Measurements from ENCODE around the gene PTPRJ. TPM values are rescaled to one million over a fixed set of nuclear protein-coding genes. Genes with fewer than 3 reads are reported as not detected.

PTPRJ gene
- total RNA-seq, 3 donors from 2014 or later = 14.6 to 15.7 (median 14.7) TPM

DNA sequence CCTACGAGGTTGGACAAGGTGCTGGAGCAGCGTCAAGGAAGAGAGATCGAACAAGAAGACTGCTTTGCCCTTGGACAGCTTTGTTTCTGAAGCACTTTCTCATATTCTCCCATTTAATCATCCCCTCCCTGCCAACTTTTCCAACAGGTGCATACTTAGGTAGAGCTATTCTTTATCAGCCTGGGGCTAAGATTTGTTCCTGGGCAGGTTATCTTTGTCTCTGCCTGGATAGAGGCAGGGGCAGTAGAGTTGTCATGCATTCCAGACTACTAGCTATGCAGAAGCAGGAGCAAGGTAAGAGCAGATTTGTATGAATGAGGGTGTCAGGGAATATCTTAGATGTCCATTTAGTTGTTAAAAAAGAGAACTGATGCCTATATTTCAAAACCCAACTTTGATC, 82.3 kb downstream of the PTPRJ start:
- no peak for DNase-seq (ENCODE audit: low spot score in 2 of 2)
- Histone ChIP-seq H3K27ac (peak overlapping the region in 1 of 2 donors; percentile 70), H3K9me3 (no peaks in the 10 kb centered on the region), H3K27me3 (no peaks in the 10 kb centered on the region), H3K4me3 (no peak overlapping the region), H3K36me3 (no peaks in the 10 kb centered on the region), H3K4me1 (no peaks in the 10 kb centered on the region)
- intact Hi-C loops (cut with DNase I; ENCODE audit: low total_unique reads) = no loop called here
- TF ChIP-seq POLR2AphosphoS5 (IDR thresholded peaks at IDR 0.05) (no peak), POLR2A (IDR thresholded peaks at IDR 0.05) (no peak)
- TF ChIP-seq, protein P1, sequence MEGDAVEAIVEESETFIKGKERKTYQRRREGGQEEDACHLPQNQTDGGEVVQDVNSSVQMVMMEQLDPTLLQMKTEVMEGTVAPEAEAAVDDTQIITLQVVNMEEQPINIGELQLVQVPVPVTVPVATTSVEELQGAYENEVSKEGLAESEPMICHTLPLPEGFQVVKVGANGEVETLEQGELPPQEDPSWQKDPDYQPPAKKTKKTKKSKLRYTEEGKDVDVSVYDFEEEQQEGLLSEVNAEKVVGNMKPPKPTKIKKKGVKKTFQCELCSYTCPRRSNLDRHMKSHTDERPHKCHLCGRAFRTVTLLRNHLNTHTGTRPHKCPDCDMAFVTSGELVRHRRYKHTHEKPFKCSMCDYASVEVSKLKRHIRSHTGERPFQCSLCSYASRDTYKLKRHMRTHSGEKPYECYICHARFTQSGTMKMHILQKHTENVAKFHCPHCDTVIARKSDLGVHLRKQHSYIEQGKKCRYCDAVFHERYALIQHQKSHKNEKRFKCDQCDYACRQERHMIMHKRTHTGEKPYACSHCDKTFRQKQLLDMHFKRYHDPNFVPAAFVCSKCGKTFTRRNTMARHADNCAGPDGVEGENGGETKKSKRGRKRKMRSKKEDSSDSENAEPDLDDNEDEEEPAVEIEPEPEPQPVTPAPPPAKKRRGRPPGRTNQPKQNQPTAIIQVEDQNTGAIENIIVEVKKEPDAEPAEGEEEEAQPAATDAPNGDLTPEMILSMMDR (IDR thresholded peaks at IDR 0.05) = no peak

DNA sequence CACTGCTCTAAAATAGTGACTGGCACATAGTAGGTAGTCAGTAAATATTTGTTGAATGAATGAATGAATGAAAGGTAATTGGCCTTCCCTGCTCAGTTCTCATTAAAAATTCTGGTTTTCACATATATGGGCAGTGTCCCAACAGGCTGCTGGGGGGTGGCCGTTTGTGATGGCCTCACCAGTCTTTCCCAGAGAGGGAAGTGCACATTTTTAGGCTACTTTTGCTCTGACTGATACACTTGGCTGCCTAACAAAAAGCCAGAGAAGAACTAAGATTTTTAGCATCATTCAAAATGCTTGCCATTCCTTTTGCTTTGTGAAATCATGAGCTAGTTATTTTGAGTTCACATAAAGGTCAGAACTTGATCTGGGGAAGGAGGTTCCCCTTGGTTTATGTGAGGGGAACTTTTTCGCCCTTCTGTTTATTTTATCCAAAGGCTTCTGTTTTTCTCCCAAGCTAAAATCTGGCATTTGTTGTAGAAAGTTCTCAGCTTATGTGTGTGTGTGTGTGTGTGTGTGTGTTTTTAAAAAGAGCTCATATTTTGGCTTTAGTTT, 83.1 kb downstream of the PTPRJ start:
- intact Hi-C loops (cut with DNase I; ENCODE audit: low total_unique reads) = no loop called here
- TF ChIP-seq POLR2AphosphoS5 (IDR thresholded peaks at IDR 0.05) (peak in 2 of 3 donors; percentile 26 to 64), POLR2A (IDR thresholded peaks at IDR 0.05) (no peak)
- TF ChIP-seq, protein P1 (IDR thresholded peaks at IDR 0.05) = no peak
- Histone ChIP-seq H3K27ac (peak overlapping the region; percentile 53 to 70), H3K27me3 (no peaks in the 10 kb centered on the region), H3K4me3 (no peak overlapping the region), H3K9me3 (no peaks in the 10 kb centered on the region), H3K36me3 (no peaks in the 10 kb centered on the region), H3K4me1 (no peaks in the 10 kb centered on the region)
- DNase-seq (ENCODE audit: low spot score in 2 of 2) = no peak

- DNase-seq (ENCODE audit: low spot score in 2 of 2) = no peak
- Histone ChIP-seq H3K36me3 (no peaks in the 10 kb centered on the region), H3K27ac (peak overlapping the region; percentile 70), H3K4me3 (no peak overlapping the region), H3K27me3 (no peaks in the 10 kb centered on the region), H3K4me1 (no peaks in the 10 kb centered on the region), H3K9me3 (no peaks in the 10 kb centered on the region)
- TF ChIP-seq POLR2AphosphoS5 (IDR thresholded peaks at IDR 0.05) = no peak
- TF ChIP-seq, protein P1 (IDR thresholded peaks at IDR 0.05) = no peak
- no peak for TF ChIP-seq POLR2A (IDR thresholded peaks at IDR 0.05)
- intact Hi-C loops (cut with DNase I; ENCODE audit: low total_unique reads) = no loop called here
Measured at GRCh38 chr11:48064306-48064705, 83.9 kb downstream of the PTPRJ start.

- no peak for DNase-seq (ENCODE audit: low spot score in 2 of 2)
- no peaks in the 10 kb centered on the region for H3K4me1 ChIP-seq
- H3K4me3 ChIP-seq = no peak overlapping the region
- no peak overlapping the region for H3K27ac ChIP-seq
- H3K36me3 ChIP-seq = no peaks in the 10 kb centered on the region
- intact Hi-C loops (cut with DNase I; ENCODE audit: low total_unique reads) = no loop called here
- H3K27me3 ChIP-seq = no peaks in the 10 kb centered on the region
- no peaks in the 10 kb centered on the region for H3K9me3 ChIP-seq
- TF ChIP-seq POLR2AphosphoS5 (IDR thresholded peaks at IDR 0.05) (no peak), POLR2A (IDR thresholded peaks at IDR 0.05) (no peak)
- TF ChIP-seq, protein P1 (IDR thresholded peaks at IDR 0.05) = no peak
Measured at GRCh38 chr11:48066881-48067800, 86.8 kb downstream of the PTPRJ start.

Data from breast epithelium (tissue), 4 donors.